HG02763 (cell line): ENCODE data around the gene BCL11B.

Source experiments
- ATAC-seq: cut with Tn5 transposase; IDR thresholded peaks from one replicate; pipeline ENCODE4 v1.9.1; 2021; ENCODE audit warnings: mild to moderate bottlenecking, moderate library complexity; ENCODE audit not compliant: unreplicated experiment

BCL11B gene

DNA sequence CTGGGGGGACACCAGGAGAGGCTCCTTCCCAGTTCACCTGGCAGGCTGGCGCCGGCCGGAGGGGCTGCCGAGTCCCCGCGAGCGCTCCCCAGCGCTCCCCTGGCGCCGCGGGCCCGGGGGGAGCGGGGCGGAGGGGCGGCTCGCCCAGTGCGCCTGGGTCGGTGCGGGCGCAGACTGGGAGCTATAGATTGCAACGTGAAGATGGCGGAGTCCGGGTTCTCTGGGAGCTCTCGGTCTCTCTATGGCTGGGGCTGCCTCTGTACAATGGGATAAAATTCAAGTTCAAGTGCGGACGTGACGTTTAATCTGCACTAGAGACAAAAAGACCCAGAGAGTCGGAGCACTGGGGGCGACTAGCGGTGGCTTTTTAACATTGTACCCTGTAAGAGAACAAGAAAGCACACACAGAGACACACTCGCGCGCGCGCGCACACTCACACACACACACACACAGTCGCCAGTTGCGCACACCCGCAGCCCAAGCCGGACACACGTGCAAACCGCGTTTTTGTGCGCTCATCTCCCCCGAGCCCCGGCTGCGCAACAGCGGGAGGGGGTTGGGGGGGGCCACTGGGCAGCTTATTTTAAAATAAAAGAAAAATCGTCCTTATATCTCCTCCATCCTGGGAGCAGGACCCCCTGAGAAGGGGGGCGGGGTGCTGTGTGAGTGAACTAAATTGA lies at the start of gene BCL11B:
Gene BCL11B, minus strand, starts transcription at position 247 of the 681 bp plus-strand sequence. CDS start 979 bp downstream, outside the sequence.
- peak; percentile 63 for ATAC-seq

DNA sequence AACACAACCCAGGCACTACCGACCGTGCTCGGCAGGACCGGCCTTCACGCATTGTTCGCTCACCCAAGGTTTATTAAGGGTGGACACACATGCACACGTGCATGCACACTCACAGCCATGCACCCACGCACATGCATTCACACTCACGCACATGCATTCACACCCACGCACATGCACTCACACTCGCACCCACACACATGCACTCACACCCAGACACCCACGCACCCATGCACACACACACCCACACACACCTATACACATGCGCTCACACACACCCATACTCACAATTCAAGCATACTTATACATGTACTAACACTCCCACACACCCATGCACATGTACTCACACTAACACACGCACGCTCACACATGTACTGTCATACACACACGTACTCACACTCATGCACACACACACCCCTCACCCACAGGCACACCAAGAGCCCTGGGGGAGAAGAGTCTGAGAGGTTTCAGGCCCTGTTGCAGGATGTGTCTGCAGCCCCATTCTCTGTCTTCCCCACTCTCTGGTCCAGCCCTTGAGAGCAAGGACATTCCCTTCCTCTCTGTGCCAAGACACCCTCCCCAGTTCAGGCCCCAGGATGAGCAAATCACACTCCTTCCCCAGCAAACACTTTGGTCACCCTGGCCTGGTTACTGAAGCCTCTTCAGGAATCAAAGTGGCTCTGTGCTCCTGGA lies 49.4 kb upstream of the BCL11B start:
- ATAC-seq: no peak

DNA sequence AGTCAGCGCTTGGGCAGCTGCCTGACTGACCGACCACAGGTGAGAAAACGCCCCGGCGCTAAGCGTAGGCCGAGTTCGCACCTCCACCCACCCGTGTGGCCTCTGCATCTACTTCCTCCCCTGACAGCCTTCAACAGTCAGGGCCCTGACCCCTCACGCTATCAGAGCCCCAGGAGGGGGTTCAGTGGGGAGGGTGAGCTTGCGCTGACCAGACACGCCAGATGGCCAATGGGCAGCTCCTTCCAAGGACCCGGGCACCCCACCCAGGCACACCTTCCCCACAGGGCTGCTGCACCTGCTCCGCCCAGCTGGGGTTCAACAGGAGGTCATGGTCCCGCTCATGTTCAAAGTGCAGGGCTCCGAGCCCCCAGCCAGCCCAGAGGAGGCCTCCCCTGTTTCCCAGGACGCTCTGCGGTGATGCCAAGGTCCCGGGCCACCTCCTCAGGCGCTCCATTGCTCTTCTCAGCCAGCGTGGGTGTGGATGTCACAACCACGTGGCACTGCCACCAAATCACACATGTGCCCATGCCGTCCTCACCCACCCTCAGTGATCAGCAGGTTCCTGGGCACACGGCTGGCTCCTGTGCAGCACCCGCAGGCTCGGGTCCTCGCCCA lies 48.7 kb upstream of the BCL11B start:
- no peak for ATAC-seq

DNA sequence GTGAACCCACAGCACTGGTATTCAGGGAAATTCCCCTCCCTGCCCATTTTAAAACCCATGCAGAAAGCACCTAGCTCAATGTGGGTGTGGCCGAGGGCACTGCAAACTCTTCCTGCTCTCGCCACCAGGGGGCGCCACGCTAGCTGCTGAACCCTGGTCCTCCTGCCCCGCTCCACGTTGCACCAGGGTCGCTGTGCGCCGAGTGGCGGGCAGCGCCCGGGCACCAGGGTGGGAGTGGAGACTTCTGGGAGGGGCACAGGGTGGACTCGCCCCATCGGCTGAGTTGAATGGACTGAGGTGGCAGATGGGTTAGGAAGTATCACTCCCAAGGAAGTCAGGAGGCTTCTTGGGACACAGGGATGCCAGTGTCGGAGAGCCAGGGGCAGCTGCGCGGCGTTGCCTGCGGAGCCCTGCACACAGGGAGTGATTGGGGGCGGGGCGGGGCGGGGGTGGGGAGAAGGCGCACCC lies 48.1 kb upstream of the BCL11B start:
- peak; percentile 44 for ATAC-seq

DNA sequence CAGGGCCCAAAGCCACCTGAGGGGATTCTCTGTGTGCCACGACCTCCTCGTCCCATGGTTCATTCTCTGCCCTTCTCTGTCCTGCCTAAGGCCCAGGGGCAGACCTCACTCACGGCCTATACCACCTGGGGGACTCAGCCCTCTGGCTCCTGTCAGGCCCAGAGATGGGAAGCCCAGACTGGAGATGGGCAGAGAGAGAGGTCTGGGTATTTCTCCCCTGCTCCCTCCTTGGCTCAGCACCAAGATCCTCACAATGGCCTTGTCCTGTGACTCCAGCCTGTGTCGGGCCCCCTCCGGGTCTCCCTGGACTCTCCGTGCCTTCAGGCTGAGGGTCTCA lies 46.9 kb upstream of the BCL11B start:
- ATAC-seq: no peak

DNA sequence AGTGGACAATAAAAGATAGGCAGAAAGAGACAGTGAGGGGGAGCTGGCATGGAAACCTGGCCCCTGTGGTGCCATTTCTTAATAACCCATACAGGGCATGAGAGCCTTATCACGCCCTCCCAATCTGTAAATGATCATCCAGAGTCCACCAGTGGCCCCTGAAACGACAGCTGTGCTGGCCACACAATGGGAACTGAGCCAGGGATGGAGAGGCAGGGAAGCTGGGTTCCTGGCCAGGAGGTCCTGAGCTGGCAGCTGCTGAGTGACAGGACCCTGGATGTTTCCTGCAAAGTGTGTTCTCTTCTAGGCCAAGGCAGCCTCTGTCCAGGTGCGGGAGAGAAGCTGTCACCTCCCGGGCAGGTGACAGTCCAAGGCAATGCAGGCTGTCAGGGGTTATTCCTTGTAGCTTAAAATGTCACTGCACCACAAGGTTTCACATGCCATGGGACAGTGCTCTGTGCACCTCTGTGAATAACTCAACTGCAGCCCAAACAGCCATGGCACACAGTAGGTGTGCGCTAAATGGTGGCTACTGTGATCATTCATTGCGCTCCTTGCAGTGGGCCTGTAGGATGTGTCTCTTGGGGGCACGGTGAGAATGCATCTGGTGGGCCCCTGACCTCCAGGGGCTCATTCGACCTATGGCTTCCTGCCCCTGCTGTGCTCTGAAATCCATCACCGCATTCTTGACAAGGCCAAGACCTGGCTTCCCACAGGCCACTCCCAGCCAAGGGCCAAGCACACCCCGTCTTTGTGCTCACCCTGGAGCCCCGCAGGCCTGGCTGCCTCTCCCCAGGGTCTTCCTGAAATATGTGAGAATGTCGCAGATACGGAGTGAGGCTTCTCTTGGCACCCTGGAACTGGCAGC lies 46.3 kb upstream of the BCL11B start:
- ATAC-seq: no peak

DNA sequence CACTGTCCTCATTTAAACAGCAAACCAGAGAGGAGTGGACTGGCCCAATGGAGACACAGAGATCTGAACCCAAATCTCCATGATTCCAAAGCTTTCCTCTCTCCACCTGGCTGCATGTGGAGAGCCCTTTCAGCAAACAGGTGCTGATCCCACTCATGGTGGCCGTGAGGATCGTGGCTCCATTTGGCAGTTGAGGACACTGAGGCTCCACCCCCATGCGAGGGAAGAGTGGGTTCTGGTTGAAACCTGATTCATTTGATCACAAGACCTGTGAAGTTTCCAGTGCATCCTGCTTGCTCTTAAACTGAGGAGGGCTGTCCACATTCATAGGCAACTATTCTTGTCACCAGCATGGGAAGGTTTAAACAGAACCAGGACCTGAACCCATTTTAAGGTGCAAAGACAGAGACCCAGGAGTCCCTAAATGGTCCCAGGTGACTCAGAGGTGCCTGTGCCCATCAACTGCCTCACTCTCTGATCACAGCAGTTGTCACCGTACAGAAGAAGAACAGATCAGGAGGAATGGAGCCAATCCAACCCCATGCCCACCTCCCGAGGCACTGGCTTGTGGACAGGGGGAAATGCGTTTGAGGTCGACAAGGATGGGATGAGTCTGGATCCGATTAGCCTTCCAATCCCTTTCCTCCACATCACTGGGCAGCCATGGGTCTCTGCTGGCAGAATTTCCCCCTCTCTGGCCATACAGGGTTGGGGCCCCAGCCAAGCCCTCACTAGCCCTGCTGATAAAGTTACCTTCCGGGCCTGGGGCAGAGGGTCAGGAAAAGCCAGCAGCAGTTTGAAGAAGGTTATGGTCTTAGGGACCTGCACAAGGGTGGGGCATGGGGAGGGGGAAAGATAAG lies 45.5 kb upstream of the BCL11B start:
- ATAC-seq: no peak

DNA sequence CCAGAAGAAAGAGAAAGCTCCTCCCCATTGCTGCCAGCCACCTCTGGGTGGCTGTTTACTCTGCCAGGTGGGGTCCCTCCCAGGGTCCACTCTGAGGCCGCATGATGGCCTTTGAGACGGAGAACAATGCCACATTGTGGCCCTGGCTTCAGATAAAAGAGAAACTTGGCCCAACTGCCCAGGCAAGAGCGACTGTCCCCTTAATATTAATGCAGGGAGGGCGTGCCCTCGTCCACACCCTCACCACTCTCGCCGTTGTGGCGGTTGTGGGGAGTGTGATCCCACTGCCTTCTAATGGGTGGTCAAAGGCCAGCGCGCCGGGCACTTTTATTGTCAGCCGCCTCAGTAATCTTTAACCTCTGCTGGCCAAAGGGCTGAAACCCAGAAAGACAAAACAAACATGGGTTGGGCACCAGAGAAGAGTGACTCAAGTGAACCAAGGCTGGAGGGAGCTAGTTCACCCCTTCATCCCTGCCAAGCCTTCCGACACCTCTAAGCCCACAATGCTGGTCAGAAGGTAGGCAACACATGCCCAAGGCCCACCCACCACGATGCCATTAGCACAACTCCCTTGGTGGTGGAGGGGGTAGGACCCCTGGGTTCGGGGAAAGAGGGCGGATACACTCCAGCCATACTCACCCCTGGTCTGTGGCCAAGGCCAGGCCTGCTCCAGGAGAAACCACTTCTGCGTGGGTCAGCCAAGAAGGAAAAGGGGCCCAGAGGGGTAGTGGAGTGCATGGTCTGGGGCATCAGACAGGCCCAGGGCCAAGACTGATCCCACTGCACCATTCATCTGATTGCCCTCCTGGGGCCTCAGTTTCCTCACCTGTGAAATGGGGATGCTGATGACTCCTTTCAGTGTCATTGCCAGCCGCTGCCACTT lies 44.5 kb upstream of the BCL11B start:
- no peak for ATAC-seq

DNA sequence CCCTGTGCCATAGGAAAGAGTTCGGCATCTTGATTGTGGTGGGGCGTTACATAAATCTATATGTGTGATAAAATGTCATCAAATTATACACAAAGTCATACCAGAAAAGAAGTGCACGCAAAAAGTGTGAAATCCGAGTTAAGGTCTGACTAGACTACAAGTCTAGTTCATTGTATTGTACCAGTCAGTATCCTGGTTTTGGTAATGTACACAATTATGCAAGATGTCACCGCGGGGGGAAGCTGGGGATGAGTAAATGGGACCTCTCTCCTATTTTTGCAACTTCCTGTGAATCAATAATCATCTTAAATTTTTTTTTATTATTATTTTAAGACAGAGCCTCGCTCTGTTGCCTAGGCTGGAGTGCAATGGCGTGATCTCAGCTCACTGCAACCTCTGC lies 43.2 kb upstream of the BCL11B start:
- no peak for ATAC-seq

DNA sequence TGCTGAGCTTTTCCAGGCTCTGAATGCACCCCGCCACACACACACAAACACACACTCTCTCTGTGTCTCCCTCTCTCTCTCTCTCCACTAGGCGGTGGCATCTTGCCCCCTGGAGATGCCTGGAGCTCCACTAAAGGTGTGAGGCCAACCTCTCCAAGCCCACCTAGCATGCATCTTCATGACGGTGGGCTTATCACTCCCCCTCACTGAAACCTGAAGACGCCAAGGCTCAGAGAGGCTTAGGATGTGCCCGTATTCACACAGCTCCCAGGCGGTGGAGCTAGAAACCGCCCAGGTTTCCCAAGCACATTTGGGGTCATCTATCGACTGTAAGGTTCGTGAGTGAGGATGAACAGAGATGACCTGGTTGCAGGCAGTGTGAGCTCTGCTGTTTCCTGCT lies 42.6 kb upstream of the BCL11B start:
- ATAC-seq: no peak

DNA sequence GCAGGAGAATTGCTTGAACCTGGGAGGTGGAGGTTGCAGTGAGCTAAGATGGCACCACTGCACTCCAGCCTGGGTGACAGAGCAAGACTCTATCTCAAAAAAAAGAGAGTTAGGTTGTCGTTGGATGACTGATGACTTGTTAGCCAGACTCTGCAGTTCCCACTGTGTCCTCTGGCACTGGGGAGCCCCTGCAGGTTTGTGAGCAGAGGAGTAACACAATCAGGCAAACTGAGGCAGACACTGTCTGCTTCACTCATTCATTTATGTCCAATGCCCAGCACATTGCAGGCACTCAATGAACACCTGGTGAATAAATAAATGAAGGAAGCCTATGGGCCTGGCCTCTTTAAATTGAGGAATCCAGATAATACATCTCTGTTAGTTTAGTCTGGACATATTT lies 41.2 kb upstream of the BCL11B start:
- no peak for ATAC-seq

DNA sequence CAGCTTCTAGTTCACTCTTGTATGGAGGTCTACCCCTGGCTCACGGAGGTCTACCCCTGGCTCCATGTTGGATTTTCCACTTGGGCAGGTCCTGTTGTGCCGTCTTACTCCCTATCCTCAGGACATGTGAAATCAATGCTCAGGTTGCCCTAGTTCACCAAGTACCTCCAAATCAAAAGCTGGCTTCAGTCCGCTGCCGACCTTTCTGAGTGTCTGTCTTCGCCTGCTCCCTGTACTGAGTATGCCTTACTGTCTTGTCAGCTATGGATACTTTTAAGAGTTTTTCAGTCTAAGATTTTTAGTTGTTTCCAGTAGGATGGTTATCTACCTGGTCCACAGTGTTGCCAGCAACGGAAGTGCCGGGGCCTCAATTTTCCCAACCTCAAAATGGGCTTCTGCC lies 40.1 kb upstream of the BCL11B start:
- no peak for ATAC-seq

DNA sequence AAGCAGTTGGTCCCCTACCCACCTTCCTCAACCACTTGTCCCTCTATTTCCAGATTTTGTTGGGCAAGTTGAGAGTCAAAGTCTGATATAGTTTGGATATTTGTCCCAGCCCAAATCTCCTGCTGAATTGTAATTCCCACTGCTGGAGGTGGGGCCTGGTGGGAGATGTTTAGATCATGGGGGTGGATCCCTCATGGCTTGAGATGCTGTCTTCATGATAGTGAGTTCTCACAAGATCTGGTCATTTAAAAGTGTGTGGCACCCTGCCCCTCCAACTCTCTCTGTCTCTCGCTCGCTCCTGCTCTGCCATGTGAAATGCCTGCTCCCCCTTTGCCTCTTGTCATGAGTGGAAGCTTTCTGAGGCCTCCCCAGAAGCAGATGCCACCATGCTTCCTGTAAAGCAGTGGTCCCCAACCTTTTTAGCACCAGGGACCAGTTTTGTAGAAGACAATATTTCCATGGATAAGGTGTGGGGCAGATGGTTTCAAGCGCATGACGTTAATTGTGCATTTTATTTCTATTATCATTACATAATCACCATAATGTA lies 37.3 kb upstream of the BCL11B start:
- ATAC-seq: no peak

DNA sequence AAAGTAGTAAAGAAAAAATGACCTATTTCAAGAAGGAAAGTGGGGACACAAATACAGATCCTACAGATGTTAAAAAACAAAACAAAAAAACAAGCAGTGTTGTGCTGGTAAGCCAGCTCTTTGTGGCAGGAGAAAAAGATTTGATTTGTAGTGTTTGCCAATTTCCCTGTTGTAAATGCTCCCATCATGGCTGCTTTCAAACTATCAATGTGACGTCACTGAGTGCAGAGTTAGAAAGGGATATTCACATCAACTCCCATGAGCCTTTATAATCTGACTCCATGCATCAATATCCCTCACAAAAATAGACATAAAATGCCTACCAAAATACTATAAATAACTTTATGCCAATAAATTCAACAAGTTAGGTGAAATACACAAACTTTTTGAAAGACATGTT lies 32.2 kb upstream of the BCL11B start:
- no peak for ATAC-seq

DNA sequence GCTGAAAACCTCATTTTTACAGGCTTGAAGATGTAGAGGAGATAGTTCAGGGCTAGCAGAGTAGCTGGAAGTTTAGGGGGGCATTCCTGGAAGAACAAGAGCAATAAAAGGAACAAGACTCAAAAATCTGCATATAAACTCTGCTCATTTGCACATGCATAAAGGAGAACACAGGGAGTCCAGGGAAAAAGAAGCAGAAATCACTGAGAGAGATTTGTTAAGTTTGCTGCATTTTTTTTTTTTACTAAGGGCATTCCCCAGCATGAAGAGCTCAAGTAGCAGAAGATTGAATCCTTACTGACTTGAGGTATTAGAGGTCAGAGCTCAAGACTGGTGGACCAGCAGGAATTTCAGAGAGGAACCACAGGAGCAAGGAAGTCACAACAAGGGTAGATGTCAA lies 28.2 kb upstream of the BCL11B start:
- ATAC-seq: no peak

DNA sequence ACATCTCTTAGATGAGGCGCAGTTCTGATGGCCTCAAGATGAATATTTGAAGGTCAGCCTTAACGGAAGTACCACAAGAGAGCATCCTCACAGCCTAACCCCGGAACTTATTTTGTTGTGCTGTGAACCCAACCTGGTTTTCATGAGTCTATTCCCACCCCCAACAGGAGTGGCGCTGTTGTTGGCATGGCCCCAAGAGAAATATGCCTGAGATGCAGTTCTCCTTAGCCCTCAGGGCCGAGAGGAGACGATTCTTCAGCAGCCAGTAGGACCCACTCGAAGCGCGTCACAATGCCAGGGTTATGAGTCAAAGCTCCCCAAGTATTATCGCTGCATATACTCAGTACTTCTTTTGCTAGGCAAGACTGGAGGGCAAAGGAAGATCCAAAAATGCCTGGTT lies 24.5 kb upstream of the BCL11B start:
- no peak for ATAC-seq

DNA sequence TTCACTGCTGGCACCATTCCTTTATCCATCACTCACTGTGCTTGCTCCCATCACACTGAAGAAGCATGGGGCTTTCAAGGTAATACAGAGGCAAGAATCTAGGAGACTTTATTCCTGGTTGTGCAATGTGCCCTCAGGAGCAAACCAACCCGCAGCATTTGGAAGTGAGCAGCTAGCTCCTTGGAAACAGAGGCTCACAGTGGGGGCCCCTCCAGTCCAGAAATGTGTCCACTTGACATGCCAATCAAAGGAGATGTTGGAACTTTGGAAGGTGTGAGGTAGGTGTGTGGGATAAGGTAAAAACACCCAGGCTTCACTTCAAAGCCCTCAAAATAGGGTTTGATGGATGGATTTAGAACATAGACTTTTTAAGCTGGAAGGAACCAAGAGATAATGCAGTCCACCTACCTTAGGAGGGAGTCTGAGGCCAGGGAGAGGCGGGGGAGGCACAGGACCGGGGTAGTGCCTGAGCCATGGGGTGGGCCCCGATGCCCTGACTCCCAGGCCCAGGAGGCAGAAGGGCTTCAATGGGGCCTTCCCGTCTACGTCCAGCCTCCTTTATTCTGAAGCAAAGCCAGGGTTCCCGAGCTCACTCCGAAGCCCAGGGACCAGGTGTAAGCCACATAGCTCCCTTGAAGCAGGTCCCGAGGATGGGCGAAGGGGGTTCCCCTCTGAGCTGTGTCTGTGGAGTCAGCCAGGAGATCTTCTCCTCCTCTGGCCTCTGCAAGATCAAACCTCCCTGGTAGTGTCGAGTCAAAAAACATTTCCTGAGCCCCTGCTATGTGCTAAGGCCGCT lies 17.6 kb upstream of the BCL11B start:
- ATAC-seq: no peak

DNA sequence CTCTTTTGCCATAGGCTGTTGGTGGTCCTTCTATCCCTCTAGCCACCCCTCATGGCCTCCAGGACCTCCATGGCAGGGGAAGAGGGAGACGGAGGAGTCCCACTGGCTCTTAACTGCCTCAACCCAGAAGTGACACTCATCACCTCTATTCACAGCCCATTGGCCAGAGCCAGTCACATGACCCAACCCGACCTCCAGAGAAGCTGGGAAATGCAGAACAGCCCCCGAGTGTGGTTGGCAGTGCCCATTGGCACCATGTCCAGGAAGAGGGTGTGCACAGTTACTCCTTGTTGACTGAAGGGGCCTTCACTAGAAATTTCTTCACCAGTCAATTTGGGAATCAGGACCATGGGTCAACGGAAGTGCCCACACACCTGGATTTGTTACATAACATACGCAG lies 17.0 kb upstream of the BCL11B start:
- no peak for ATAC-seq
